SK-N-SH treated with all-trans-retinoic acid at 6 μM for 48 hours (cell line): ENCODE measurements around the gene ARAP2.

ENCODE experiments used
- ATAC-seq: fragments of 200-7000 bp; cut with Tn5 transposase; 3 replicates; pipeline ENCODE4 v1.9.1; 2020; ENCODE audit warnings: mild to moderate bottlenecking, moderate library complexity
- ARNTL ChIP-seq: fragments of 450-650 bp; formaldehyde crosslinking; IDR thresholded peaks from 2 replicates; pipeline ENCODE4 v1.5.0; 2020; ENCODE audit warnings: low read depth, mild to moderate bottlenecking, moderate library complexity, borderline replicate concordance
- BACH2 ChIP-seq: fragments of 250-450 bp; sonication (Bioruptor Pico); IDR thresholded peaks from 2 replicates; pipeline ENCODE4 v1.9.0; 2021; ENCODE audit warnings: mild to moderate bottlenecking, borderline replicate concordance
- CREB5 ChIP-seq: fragments of 250-450 bp; sonication (Bioruptor Pico); IDR thresholded peaks from 2 replicates; pipeline ENCODE4 v1.5.1; 2020; ENCODE audit warnings: low read depth, mild to moderate bottlenecking, moderate library complexity
- CSDC2 ChIP-seq: fragments of 250-450 bp; sonication (Bioruptor Pico); IDR thresholded peaks from 2 replicates; pipeline ENCODE4 v1.5.0; 2020; ENCODE audit warnings: mild to moderate bottlenecking, moderate library complexity
- CSRNP3 ChIP-seq: fragments of 250-450 bp; sonication (Bioruptor Pico); IDR thresholded peaks from 2 replicates; pipeline ENCODE4 v1.5.1; 2021; ENCODE audit warnings: mild to moderate bottlenecking, moderate library complexity
- ESRRG ChIP-seq: fragments of 250-450 bp; sonication (Bioruptor Pico); IDR thresholded peaks from 2 replicates; pipeline ENCODE4 v1.6.1; 2021; ENCODE audit warnings: mild to moderate bottlenecking
- GLIS3 ChIP-seq: fragments of 250-450 bp; sonication (Bioruptor Pico); IDR thresholded peaks from 2 replicates; pipeline ENCODE4 v1.5.0; 2020; ENCODE audit warnings: mild to moderate bottlenecking, moderate library complexity
- ISL1 ChIP-seq: fragments of 250-450 bp; sonication (Bioruptor Pico); IDR thresholded peaks from 2 replicates; pipeline ENCODE4 v2.1.2; 2022; ENCODE audit warnings: mild to moderate bottlenecking, moderate library complexity
- OSR1 ChIP-seq: fragments of 250-450 bp; sonication (Bioruptor Pico); IDR thresholded peaks from 2 replicates; pipeline ENCODE4 v1.8.0; 2022; ENCODE audit warnings: moderate library complexity, mild to moderate bottlenecking, inconsistent platforms
- PATZ1 ChIP-seq: fragments of 250-450 bp; sonication (Bioruptor Pico); IDR thresholded peaks from 2 replicates; pipeline ENCODE4 v1.8.0; 2020; ENCODE audit warnings: mild to moderate bottlenecking, moderate library complexity, borderline replicate concordance
- POU6F1 ChIP-seq: fragments of 250-450 bp; sonication (Bioruptor Pico); IDR thresholded peaks from 2 replicates; pipeline ENCODE4 v1.8.0; 2021; ENCODE audit warnings: low read depth, mild to moderate bottlenecking, moderate library complexity, borderline replicate concordance
- PPARA ChIP-seq: fragments of 250-450 bp; sonication (Bioruptor Pico); IDR thresholded peaks from 2 replicates; pipeline ENCODE4 v1.5.0; 2020; ENCODE audit warnings: mild to moderate bottlenecking, borderline replicate concordance
- RARB ChIP-seq: fragments of 250-450 bp; sonication (Bioruptor Pico); IDR thresholded peaks from 2 replicates; pipeline ENCODE4 v1.8.0; 2021; ENCODE audit warnings: mild to moderate bottlenecking, moderate library complexity
- SNAI2 ChIP-seq: fragments of 250-450 bp; sonication (Bioruptor Pico); IDR thresholded peaks from 2 replicates; pipeline ENCODE4 v1.5.0; 2020; ENCODE audit warnings: mild to moderate bottlenecking, moderate library complexity
- TOX ChIP-seq: fragments of 250-450 bp; sonication (Bioruptor Pico); IDR thresholded peaks from 2 replicates; pipeline ENCODE4 v1.8.0; 2021; ENCODE audit warnings: mild to moderate bottlenecking, moderate library complexity, borderline replicate concordance
- TSHZ2 ChIP-seq: fragments of 250-450 bp; sonication (Bioruptor Pico); IDR thresholded peaks from 2 replicates; pipeline ENCODE4 v1.5.0; 2020; ENCODE audit warnings: mild to moderate bottlenecking, moderate library complexity
- ZC3H10 ChIP-seq: fragments of 250-450 bp; sonication (Bioruptor Pico); IDR thresholded peaks from 2 replicates; pipeline ENCODE4 v1.5.1; 2021; ENCODE audit warnings: mild to moderate bottlenecking, moderate library complexity
- ZFP3 ChIP-seq: fragments of 250-450 bp; sonication (Bioruptor Pico); IDR thresholded peaks from 2 replicates; pipeline ENCODE4 v1.5.0; 2020; ENCODE audit warnings: mild to moderate bottlenecking, moderate library complexity
- ZFP30 ChIP-seq: fragments of 450-650 bp; formaldehyde crosslinking; IDR thresholded peaks from 2 replicates; pipeline ENCODE4 v1.5.0; 2022; ENCODE audit warnings: mild to moderate bottlenecking, moderate library complexity
- ZNF565 ChIP-seq: fragments of 450-650 bp; formaldehyde crosslinking; conservative IDR thresholded peaks from 2 replicates; pipeline ENCODE4 v1.5.0; 2020; ENCODE audit warnings: low read depth, mild to moderate bottlenecking, moderate library complexity
- ZNF70 ChIP-seq: fragments of 450-650 bp; formaldehyde crosslinking; IDR thresholded peaks from 2 replicates; pipeline ENCODE4 v1.5.0; 2020; ENCODE audit warnings: mild to moderate bottlenecking, moderate library complexity
- ZNF8 ChIP-seq: fragments of 450-650 bp; formaldehyde crosslinking; IDR thresholded peaks from 2 replicates; pipeline ENCODE4 v1.5.0; 2020; ENCODE audit warnings: mild to moderate bottlenecking, moderate library complexity

The ARAP2 gene

DNA sequence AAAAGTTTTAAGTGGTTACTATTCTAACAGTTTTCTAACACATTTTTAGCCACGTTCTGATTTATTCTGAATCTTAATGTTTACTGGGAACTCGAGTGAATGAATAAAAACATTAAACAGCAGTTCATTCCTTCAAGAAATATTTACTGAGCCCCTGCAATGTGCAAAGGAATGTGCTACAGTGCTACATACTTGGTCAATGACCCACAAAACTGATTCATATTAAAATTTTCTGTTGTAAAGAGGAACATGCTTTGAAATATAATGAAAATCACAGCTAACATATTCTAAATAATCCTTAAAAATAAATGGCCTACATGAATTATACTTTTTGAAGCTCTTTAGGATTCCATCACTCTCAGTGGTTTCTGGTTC lies 78.7 kb downstream of the ARAP2 start:
- TF ChIP-seq TSHZ2 (CRISPR knock-in tag) (no peak), POU6F1 (CRISPR knock-in tag) (no peak), ZNF565 (no peak), ESRRG (CRISPR knock-in tag) (no peak), SNAI2 (CRISPR knock-in tag) (no peak), ZFP30 (CRISPR knock-in tag) (no peak), CSRNP3 (CRISPR knock-in tag) (no peak), ZNF8 (CRISPR knock-in tag) (no peak), ISL1 (CRISPR knock-in tag) (no peak), ZNF70 (CRISPR knock-in tag) (no peak), CREB5 (CRISPR knock-in tag) (no peak), ZFP3 (CRISPR knock-in tag) (no peak), BACH2 (CRISPR knock-in tag) (no peak), RARB (no peak), ZC3H10 (CRISPR knock-in tag) (no peak), PATZ1 (no peak), PPARA (CRISPR knock-in tag) (no peak), GLIS3 (no peak), ARNTL (CRISPR knock-in tag) (no peak), OSR1 (no peak)
- TF ChIP-seq, all 23 proteins: peak for 0
- ATAC-seq: no peak

DNA sequence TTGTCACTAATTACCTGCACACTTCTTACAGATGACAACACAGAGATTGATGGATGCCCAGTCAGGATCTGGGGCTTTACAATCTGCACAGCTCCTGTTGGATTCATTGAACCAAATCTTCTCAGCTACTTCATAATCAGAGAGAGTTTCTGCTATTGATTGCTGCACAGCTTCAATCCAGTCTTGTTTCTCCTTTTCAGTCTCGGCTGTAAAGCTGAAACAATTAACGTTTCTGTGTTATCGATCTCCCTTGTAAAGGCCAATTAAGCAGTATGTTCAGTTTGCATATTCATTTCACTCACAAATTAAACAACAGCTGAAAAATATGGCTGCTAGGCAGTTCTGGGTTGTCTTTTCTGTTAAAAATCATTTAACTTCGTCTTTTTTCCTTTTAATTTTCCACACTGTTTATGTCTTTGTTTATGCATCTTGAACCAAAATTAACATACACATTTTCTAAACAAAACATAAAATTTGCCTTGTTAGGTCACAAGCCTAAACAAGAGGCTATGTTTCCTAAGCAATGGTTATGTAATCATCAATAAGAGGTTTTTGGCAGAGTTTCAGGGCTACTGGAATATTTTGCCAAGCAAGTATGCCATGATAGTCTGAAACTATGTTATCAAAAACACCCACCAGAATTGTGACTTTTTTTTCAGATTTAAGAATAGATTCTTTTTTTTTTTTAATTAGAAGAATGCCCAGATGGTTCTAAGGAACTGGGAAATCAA lies 79.2 kb downstream of the ARAP2 start:
- no peak for ATAC-seq
- TF ChIP-seq TSHZ2 (CRISPR knock-in tag): no peak
- TF ChIP-seq ZFP30 (CRISPR knock-in tag): no peak
- no peak for TF ChIP-seq ZC3H10 (CRISPR knock-in tag)
- TF ChIP-seq POU6F1 (CRISPR knock-in tag): no peak
- TF ChIP-seq GLIS3: no peak
- TF ChIP-seq ESRRG (CRISPR knock-in tag): no peak
- no peak for TF ChIP-seq RARB
- no peak for TF ChIP-seq ARNTL (CRISPR knock-in tag)
- TF ChIP-seq ZNF565: no peak
- TF ChIP-seq TOX (CRISPR knock-in tag): no peak
- no peak for TF ChIP-seq CSDC2
- TF ChIP-seq CSRNP3 (CRISPR knock-in tag): no peak
- TF ChIP-seq ZNF8 (CRISPR knock-in tag): no peak
- TF ChIP-seq OSR1: no peak
